NT2/D1 (cell line): Measurements from ENCODE around the gene CUL4B.
A peak's percentile ranks its signal among the peaks of the same experiment; 100 is the strongest.
"Not testable (repeated sequence)": the region's sequence is repeated elsewhere in the genome, so short reads cannot be mapped to it uniquely, and the experiment has no call there.

Source experiments
- DNase-seq: peaks from one replicate; pipeline ENCODE4 v3.0.0-alpha.2; 2011; ENCODE audit warnings: low read depth, low spot score
- H3K27me3 ChIP-seq: 2 replicates; pipeline ENCODE4 v1.6.0; 2011; ENCODE audit warnings: mild to moderate bottlenecking; ENCODE audit not compliant: insufficient read length, insufficient read depth
- H3K36me3 ChIP-seq: 2 replicates; pipeline ENCODE4 v1.6.1; 2011; ENCODE audit warnings: mild to moderate bottlenecking, low read length, mixed read lengths; ENCODE audit not compliant: insufficient read depth, insufficient read length
- H3K4me1 ChIP-seq: 2 replicates; pipeline ENCODE4 v1.5.1; 2011; ENCODE audit not compliant: insufficient read depth, insufficient read length
- H3K4me3 ChIP-seq: 2 replicates; pipeline ENCODE4 v1.5.1; 2011; ENCODE audit warnings: low read depth; ENCODE audit not compliant: insufficient read length
- H3K9ac ChIP-seq: 2 replicates; pipeline ENCODE4 v1.6.0; 2011; ENCODE audit warnings: low read depth; ENCODE audit not compliant: insufficient read length
- H3K9me3 ChIP-seq: 2 replicates; pipeline ENCODE4 v1.5.1; 2011; ENCODE audit warnings: mild to moderate bottlenecking, low read length; ENCODE audit not compliant: insufficient read depth
- SUZ12 ChIP-seq: IDR thresholded peaks from 2 replicates; pipeline ENCODE4 v1.6.1; 2011; ENCODE audit not compliant: insufficient read length, insufficient read depth; ENCODE audit errors: extremely low read depth
- YY1 ChIP-seq: IDR thresholded peaks from 2 replicates; pipeline ENCODE4 v1.6.1; 2011; ENCODE audit not compliant: insufficient read length, insufficient read depth
- ZNF274 ChIP-seq: IDR thresholded peaks from 2 replicates; pipeline ENCODE4 v1.6.1; 2011; ENCODE audit warnings: mild to moderate bottlenecking, low read depth, low read length

Gene CUL4B

DNA sequence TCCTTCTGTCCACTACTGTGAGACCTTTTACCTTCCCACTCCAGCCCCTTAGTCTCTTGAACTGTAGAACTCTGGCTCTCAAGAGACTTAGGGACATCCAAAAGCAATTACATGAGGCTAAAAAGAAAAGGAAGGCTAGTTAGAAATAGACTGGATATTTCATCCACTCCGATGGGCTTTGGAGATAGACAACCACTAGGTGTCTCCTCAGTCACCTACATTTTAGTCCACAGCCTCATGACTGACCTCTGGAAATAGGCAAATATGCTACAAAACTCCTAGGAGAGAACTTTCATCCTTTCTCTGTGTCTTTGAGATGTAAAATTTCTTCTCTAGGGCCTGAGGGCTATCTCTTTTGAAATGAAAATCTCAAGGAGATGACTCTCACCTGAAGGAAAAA, 46.5 kb downstream of the CUL4B start:
- TF ChIP-seq ZNF274 (no peak), SUZ12 (no peak), YY1 (no peak)
- Histone ChIP-seq H3K27me3 (no peaks in the 10 kb centered on the region), H3K9ac (no peak overlapping the region), H3K4me1 (no peaks in the 10 kb centered on the region), H3K9me3 (no peaks in the 10 kb centered on the region), H3K36me3 (no peaks in the 10 kb centered on the region), H3K4me3 (no peak overlapping the region)
- DNase-seq: peak; percentile 33

DNA sequence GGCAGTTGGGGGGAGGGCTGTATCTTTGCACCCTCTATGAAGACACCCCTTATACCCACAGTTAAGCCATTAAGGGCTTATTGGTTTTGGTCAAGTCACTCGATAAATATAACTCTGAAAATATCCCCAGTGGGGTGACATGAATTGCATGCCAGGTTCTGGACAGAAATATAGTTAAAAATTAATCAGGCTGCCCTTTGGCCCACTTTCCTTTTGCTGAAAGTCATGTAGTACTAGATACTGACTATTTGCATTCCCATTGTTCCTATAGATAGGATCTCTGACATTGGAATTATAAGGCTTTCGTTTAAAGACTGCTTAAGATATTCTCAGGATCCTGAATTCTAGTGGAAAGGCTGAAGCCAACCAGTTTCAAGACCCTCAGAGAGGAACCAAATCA, 48.1 kb downstream of the CUL4B start:
- Histone ChIP-seq H3K9me3 (no peaks in the 10 kb centered on the region), H3K4me1 (no peaks in the 10 kb centered on the region), H3K36me3 (no peaks in the 10 kb centered on the region), H3K9ac (no peak overlapping the region), H3K27me3 (no peaks in the 10 kb centered on the region), H3K4me3 (no peak overlapping the region)
- TF ChIP-seq SUZ12 (no peak), YY1 (no peak), ZNF274 (no peak)
- DNase-seq: no peak

DNA sequence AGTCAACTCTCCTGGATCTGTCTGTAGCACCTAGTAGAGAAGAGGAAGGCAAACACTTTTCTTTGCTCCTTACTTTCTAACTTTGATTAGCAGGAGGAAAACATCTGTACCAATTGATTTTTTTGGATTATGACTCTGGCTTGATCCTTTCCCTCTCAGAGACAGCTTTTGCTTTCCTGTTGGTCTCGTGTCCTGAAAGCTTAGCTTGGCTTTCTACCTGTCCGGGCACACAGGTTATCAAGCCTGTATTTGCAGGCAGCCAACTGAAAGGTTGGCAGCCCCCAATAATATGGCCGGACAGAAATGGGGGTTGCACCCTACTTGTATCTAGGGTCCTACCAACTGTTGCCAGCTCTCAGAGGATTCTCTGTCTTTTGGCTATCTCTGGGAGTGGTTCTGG, 48.5 kb downstream of the CUL4B start:
- H3K4me1 ChIP-seq: no peaks in the 10 kb centered on the region
- H3K9me3 ChIP-seq: no peaks in the 10 kb centered on the region
- H3K36me3 ChIP-seq: no peaks in the 10 kb centered on the region
- no peak overlapping the region for H3K9ac ChIP-seq
- TF ChIP-seq SUZ12 (no peak), ZNF274 (no peak), YY1 (no peak)
- DNase-seq: no peak
- H3K4me3 ChIP-seq: no peak overlapping the region
- no peaks in the 10 kb centered on the region for H3K27me3 ChIP-seq

DNA sequence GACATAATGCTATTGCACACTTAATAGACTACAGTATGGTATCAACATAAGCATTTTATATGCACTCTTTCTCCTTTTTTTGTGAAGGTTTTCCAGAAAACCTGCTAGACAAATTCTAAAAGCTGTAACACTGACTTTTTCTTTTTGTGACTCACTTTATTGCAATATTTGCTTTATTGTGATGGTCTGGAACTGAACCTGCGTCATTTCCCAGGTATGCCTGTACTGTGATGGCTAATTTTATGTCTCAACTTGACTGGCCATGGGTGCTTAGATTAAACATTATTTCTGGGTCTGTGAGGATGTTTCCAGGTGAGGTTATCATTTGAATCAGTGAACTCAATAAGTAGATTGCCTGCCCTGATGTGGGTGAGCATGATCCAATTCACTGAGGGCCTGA, 56.2 kb downstream of the CUL4B start:
- Histone ChIP-seq H3K9me3 (no peaks in the 10 kb centered on the region), H3K36me3 (no peaks in the 10 kb centered on the region), H3K9ac (no peak overlapping the region), H3K4me3 (no peak overlapping the region), H3K4me1 (no peaks in the 10 kb centered on the region), H3K27me3 (no peaks in the 10 kb centered on the region)
- no peak for TF ChIP-seq SUZ12
- TF ChIP-seq YY1: no peak
- TF ChIP-seq ZNF274: no peak
- DNase-seq: no peak

DNA sequence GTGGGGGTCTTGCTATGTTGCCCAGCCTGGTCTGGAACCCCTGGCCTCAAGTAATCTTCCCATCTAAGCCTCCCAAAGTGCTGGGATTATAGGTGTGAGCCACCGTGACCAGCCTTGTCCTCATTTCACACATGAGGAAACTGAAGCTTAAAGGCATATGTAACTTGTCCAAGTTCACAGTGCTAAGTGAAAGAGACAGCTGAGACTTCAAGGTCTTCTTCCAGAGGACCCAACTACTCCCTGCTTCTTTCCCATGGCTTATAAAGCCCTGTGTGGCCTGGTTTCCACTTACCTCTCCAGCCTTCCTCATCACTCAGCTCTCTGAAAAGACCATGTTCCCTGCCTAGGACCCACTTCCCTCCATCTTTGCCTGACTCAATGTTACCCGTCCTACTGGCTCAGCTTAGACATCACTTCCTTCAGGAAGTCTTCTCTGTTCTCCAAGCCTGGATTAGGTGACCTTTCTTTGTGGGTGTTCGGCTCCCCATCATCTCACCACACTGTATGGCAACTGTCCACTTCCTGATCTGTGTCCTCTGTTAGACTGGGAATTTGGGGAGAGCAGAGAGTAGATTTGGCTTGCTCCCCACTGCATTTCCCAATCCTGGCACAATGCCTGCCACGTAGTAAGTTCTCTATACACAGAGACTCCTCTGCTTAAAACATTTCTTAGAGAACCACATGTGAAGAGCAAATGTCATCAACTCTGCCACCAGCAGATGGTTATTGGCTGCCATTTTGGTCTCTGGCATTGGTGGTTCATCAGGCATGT, 61.3 kb downstream of the CUL4B start:
- no peaks in the 10 kb centered on the region for H3K27me3 ChIP-seq
- TF ChIP-seq SUZ12 (no peak), YY1 (no peak), ZNF274 (no peak)
- H3K9ac ChIP-seq: no peak overlapping the region
- H3K36me3 ChIP-seq: no peaks in the 10 kb centered on the region
- no peaks in the 10 kb centered on the region for H3K9me3 ChIP-seq
- DNase-seq: no peak
- no peak overlapping the region for H3K4me3 ChIP-seq
- H3K4me1 ChIP-seq: no peaks in the 10 kb centered on the region

DNA sequence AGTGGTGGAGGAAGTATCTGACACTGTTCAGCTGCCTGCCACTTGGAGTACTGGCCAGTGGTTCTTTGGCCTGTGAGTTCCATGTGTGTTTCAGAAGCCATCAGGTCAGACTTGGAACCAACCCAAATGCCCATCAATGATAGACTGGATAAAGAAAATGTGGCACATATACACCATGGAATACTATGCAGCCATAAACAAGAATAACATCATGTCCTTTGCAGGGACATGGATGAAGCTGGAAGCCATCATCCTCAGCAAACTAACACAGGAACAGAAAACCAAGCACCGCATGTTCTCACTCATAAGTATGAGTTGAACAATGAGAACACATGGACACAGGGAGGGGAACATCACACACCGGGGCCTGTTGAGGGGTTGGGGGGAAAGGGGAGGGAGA, 70.6 kb downstream of the CUL4B start:
- H3K9me3 ChIP-seq, H3K27me3 ChIP-seq, H3K4me3 ChIP-seq, H3K9ac ChIP-seq, DNase-seq, H3K36me3 ChIP-seq, H3K4me1 ChIP-seq: not testable (repeated sequence)

DNA sequence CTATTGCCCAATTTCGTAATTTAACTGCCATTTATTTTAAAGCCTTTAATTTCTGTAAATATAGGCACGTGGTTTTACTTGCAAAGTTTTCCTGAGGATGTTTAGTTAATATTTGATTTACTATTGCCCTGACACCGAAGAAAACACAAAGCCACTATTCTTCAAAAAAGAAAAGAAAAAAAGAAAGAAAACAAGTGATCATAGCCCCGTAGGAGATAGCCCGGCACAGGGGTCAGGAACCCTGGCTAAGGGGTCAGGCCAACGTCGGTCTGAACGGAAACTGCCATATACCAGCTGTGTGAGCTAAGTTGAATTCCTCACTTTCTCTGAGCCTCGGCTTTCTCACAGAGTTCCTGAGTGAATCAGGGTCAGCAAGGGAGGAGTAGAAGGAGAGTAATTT, 74.0 kb downstream of the CUL4B start:
- no peaks in the 10 kb centered on the region for H3K27me3 ChIP-seq
- no peak overlapping the region for H3K9ac ChIP-seq
- H3K4me3 ChIP-seq: no peak overlapping the region
- no peaks in the 10 kb centered on the region for H3K4me1 ChIP-seq
- DNase-seq: no peak
- TF ChIP-seq ZNF274: no peak
- no peak for TF ChIP-seq SUZ12
- no peak for TF ChIP-seq YY1
- no peaks in the 10 kb centered on the region for H3K9me3 ChIP-seq
- H3K36me3 ChIP-seq: no peaks in the 10 kb centered on the region
